Measurements from ENCODE around the gene TMEM45A. TPM values are rescaled to one million over a fixed set of nuclear protein-coding genes. Genes with fewer than 3 reads are reported as not detected.
A peak's percentile ranks its signal among the peaks of the same experiment; 100 is the strongest.

The TMEM45A gene
- total RNA-seq, 1 experiment from 2014 or later = 0.73 TPM

- no peaks in the 10 kb centered on the region for H3K27me3 Mint-ChIP-seq (ENCODE audit: unreplicated experiment)
- H3K36me3 Mint-ChIP-seq (ENCODE audit: insufficient read depth, unreplicated experiment) = peaks cover 5% of the 10 kb centered on the region
- CTCF ChIA-PET = interaction anchor here (1.2 to 2.8 kb wide), 4 partner anchors 11 to 151 kb away, joined by 3 to 19 read pairs (median 4); no protein-coding TSS in a partner anchor
Measured at GRCh38 chr3:100613721-100614390, 121.4 kb downstream of the TMEM45A start.

GRCh38 chr3:100614941-100615340 is 122.5 kb downstream of the TMEM45A start:
- Mint-ChIP-seq H3K27ac (ENCODE audit: unreplicated experiment) (peak overlapping the region; percentile 58), H3K9me3 (ENCODE audit: low read depth, unreplicated experiment) (no peaks in the 10 kb centered on the region), H3K27me3 (ENCODE audit: unreplicated experiment) (no peaks in the 10 kb centered on the region), H3K4me3 (ENCODE audit: low read depth, unreplicated experiment) (no peak overlapping the region), H3K36me3 (ENCODE audit: insufficient read depth, unreplicated experiment) (peaks cover 5% of the 10 kb centered on the region), H3K4me1 (ENCODE audit: low read depth, unreplicated experiment) (peaks cover 22% of the 10 kb centered on the region)
- BruUV-seq (replicated peaks) = no TSS peak
- CTCF ChIA-PET = interaction anchor here (0.6 to 2.8 kb wide), 3 partner anchors 12 to 429 kb away, joined by 3 to 19 read pairs (median 4); no protein-coding TSS in a partner anchor
- no peak for TF ChIP-seq CTCF (IDR thresholded peaks at IDR 0.05; ENCODE audit: unreplicated experiment)
- DNase-seq = no peak
- intact Hi-C loops (cut with micrococcal nuclease; ENCODE audit: unreplicated experiment) = no loop called here

More at GRCh38 chr3:100613721-100614390, 121.4 kb downstream of the TMEM45A start:
- H3K27ac Mint-ChIP-seq (ENCODE audit: unreplicated experiment) = peak overlapping the region; percentile 88
- no peaks in the 10 kb centered on the region for H3K9me3 Mint-ChIP-seq (ENCODE audit: low read depth, unreplicated experiment)
- no peak for DNase-seq
- no TSS peak for BruUV-seq (replicated peaks)
- H3K4me3 Mint-ChIP-seq (ENCODE audit: low read depth, unreplicated experiment) = no peak overlapping the region
- H3K4me1 Mint-ChIP-seq (ENCODE audit: low read depth, unreplicated experiment) = peaks cover 32% of the 10 kb centered on the region
- TF ChIP-seq CTCF (IDR thresholded peaks at IDR 0.05; ENCODE audit: unreplicated experiment) = no peak
- intact Hi-C loops (cut with micrococcal nuclease; ENCODE audit: unreplicated experiment) = no loop called here

GRCh38 chr3:100615684-100616083 is 123.3 kb downstream of the TMEM45A start:
- Mint-ChIP-seq H3K9me3 (ENCODE audit: low read depth, unreplicated experiment) (no peaks in the 10 kb centered on the region), H3K36me3 (ENCODE audit: insufficient read depth, unreplicated experiment) (peaks cover 2% of the 10 kb centered on the region), H3K27me3 (ENCODE audit: unreplicated experiment) (no peaks in the 10 kb centered on the region), H3K4me1 (ENCODE audit: low read depth, unreplicated experiment) (peaks cover 22% of the 10 kb centered on the region), H3K4me3 (ENCODE audit: low read depth, unreplicated experiment) (no peak overlapping the region), H3K27ac (ENCODE audit: unreplicated experiment) (peak overlapping the region; percentile 58)
- no TSS peak for BruUV-seq (replicated peaks)
- no peak for TF ChIP-seq CTCF (IDR thresholded peaks at IDR 0.05; ENCODE audit: unreplicated experiment)
- CTCF ChIA-PET = interaction anchor here (0.5 to 1.0 kb wide), 2 partner anchors 19 to 153 kb away, joined by 3 read pairs; no protein-coding TSS in a partner anchor
- intact Hi-C loops (cut with micrococcal nuclease; ENCODE audit: unreplicated experiment) = no loop called here
- no peak for DNase-seq

- no peak for DNase-seq
- Mint-ChIP-seq H3K36me3 (ENCODE audit: insufficient read depth, unreplicated experiment) (no peaks in the 10 kb centered on the region), H3K4me3 (ENCODE audit: low read depth, unreplicated experiment) (no peak overlapping the region), H3K4me1 (ENCODE audit: low read depth, unreplicated experiment) (no peaks in the 10 kb centered on the region), H3K9me3 (ENCODE audit: low read depth, unreplicated experiment) (no peaks in the 10 kb centered on the region), H3K27me3 (ENCODE audit: unreplicated experiment) (no peaks in the 10 kb centered on the region), H3K27ac (ENCODE audit: unreplicated experiment) (no peak overlapping the region)
- no peak for TF ChIP-seq CTCF (IDR thresholded peaks at IDR 0.05; ENCODE audit: unreplicated experiment)
- intact Hi-C loops (cut with micrococcal nuclease; ENCODE audit: unreplicated experiment) = no loop called here
- CTCF ChIA-PET = no interaction called here
- BruUV-seq (replicated peaks) = no TSS peak
Measured at GRCh38 chr3:100621251-100621650, 128.8 kb downstream of the TMEM45A start.

Other genes starting within 250 kb of the TMEM45A start
- 26.1 and 27.6 TPM in 2 replicates for gene TBC1D23, start 231.6 kb upstream of the TMEM45A start, total RNA-seq (2022)
- 55.9 and 57.4 TPM in 2 replicates for gene NIT2, start 157.9 kb upstream of the TMEM45A start, total RNA-seq (2022)
- gene TOMM70, start 91.5 kb upstream of the TMEM45A start, total RNA-seq (2022) = 49.5 and 49.9 TPM in 2 replicates
- 1.2 and 1.8 TPM in 2 replicates for gene LNP1, start 91.1 kb upstream of the TMEM45A start, total RNA-seq (2022)
- gene ADGRG7, start 117.0 kb downstream of the TMEM45A start, total RNA-seq (2022) = 1.2 and 1.4 TPM in 2 replicates
- gene TFG, start 216.9 kb downstream of the TMEM45A start, total RNA-seq (2022) = 139 and 143 TPM in 2 replicates

Measured in Calu3 (cell line).